K562 (cell line): Measurements from ENCODE around the gene LAMA2. TPM values are rescaled to one million over a fixed set of nuclear protein-coding genes. Genes with fewer than 3 reads are reported as not detected.

ENCODE experiments used
- ATAC-seq: fragments of 200-7000 bp; cut with Tn5 transposase; 3 replicates; pipeline ENCODE4 v1.9.1; 2020; ENCODE audit warnings: moderate library complexity
- BruUV-seq: library from RNA; stranded (reverse); fragments of 400-500 nt; replicated peaks from 2 replicates; lab custom pipeline; 2021; lab: Mats Ljungman, UMichigan
- CTCF ChIA-PET: fragments of 300-600 bp; formaldehyde crosslinking; extraction: SDS; loops from one replicate; lab custom pipeline; 2021; ENCODE audit warnings: low intra/inter-chr PET ratio; lab: Yijun Ruan, JAX
- POLR2A ChIA-PET: fragments of 300-600, 350-650 bp; sonication (Branson Sonifier 250); formaldehyde crosslinking; extraction: SDS; loops from one replicate; lab custom pipeline; 2021; ENCODE audit warnings: antibody characterized with exemption, inconsistent platforms; lab: Yijun Ruan, JAX
- DNase-seq, 4 experiments: peaks; one replicate each; pipeline versions ENCODE4 v3.0.0 to v3.0.0-alpha.2; 2011 to 2018; ENCODE audit warnings: low spot score in 3 of 4, mixed read lengths in 3 of 4; ENCODE audit errors: extremely low read depth in 1 of 4
- FAIRE-seq: peaks from 2 replicates; lab custom pipeline; 2011; peaks lifted over from hg19 to GRCh38; lab: Jason Lieb, UNC
- H2AFZ ChIP-seq: 2 replicates; pipeline ENCODE4 v1.6.0; 2011; ENCODE audit warnings: low read depth, low read length, control low read depth, inconsistent platforms
- H3K27ac ChIP-seq: fragments of 200-600 bp; 3 replicates; pipeline ENCODE4 v1.8.0; 2011; ENCODE audit warnings: low read depth, mild to moderate bottlenecking, control low read depth, inconsistent platforms, low read length, moderate library complexity, mixed read lengths; ENCODE audit errors: extremely low read depth
- H3K27me3 ChIP-seq, 2 experiments: fragments of 300-600 bp in 1 of 2; 2 replicates in 1 of 2; 3 replicates in 1 of 2; pipeline versions ENCODE4 v1.6.0 to v1.8.0; 2011; ENCODE audit warnings: inconsistent platforms in 2 of 2, low read length in 2 of 2, mild to moderate bottlenecking in 1 of 2, mixed read lengths in 1 of 2, moderate library complexity in 1 of 2; ENCODE audit not compliant: control insufficient read depth in 2 of 2, insufficient read depth in 2 of 2
- H3K36me3 ChIP-seq: fragments of 300-600 bp; 3 replicates; pipeline ENCODE4 v1.8.0; 2011; ENCODE audit warnings: mild to moderate bottlenecking, low read length, inconsistent platforms; ENCODE audit not compliant: control insufficient read depth, insufficient read depth
- H3K4me1 ChIP-seq, 2 experiments: fragments of 200-600 bp in 1 of 2; replicated peaks in 1 of 2; 2 replicates in 1 of 2; 3 replicates in 1 of 2; pipeline versions ENCODE4 v1.5.1 to v1.8.0; 2011; ENCODE audit warnings: inconsistent platforms in 2 of 2, low read length in 2 of 2, mild to moderate bottlenecking in 1 of 2, mixed read lengths in 1 of 2, moderate library complexity in 1 of 2; ENCODE audit not compliant: control insufficient read depth in 2 of 2, insufficient read depth in 2 of 2
- H3K4me2 ChIP-seq: 2 replicates; pipeline ENCODE4 v1.6.1; 2011; ENCODE audit warnings: low read length, control low read depth, inconsistent platforms, mixed read lengths; ENCODE audit not compliant: insufficient read depth
- H3K4me3 ChIP-seq: fragments of 200-600 bp; sonication (generic), shearing (Covaris generic); 2 replicates; pipeline ENCODE4 v1.5.1; 2016; ENCODE audit warnings: control low read depth, inconsistent platforms
- H3K79me2 ChIP-seq: fragments of 200-600 bp; 3 replicates; pipeline ENCODE4 v1.8.0; 2011; ENCODE audit warnings: low read length, inconsistent platforms; ENCODE audit not compliant: control insufficient read depth, insufficient read depth
- H3K9ac ChIP-seq, 2 experiments: 2 replicates each; pipeline versions ENCODE4 v1.6.0 to v1.6.1; 2011; ENCODE audit warnings: low read depth in 2 of 2, low read length in 2 of 2, control low read depth in 1 of 2, inconsistent platforms in 1 of 2, mild to moderate bottlenecking in 1 of 2, mixed read lengths in 1 of 2; ENCODE audit not compliant: insufficient read depth in 1 of 2
- H3K9me1 ChIP-seq: one replicate; pipeline ENCODE4 v1.6.0; 2011; ENCODE audit warnings: inconsistent platforms, mild to moderate bottlenecking, low read length, moderate library complexity; ENCODE audit not compliant: control insufficient read depth, insufficient read depth
- H3K9me3 ChIP-seq: replicated peaks from 2 replicates; pipeline ENCODE4 v1.5.1; 2011; ENCODE audit warnings: low read depth, low read length, inconsistent platforms; ENCODE audit not compliant: control insufficient read depth, insufficient read depth
- H4K20me1 ChIP-seq: replicated peaks from 2 replicates; pipeline ENCODE4 v1.6.1; 2011; ENCODE audit warnings: low read length, inconsistent platforms, mixed read lengths; ENCODE audit not compliant: control insufficient read depth, insufficient read depth
- DMBX1 ChIP-seq: fragments of 250-450 bp; sonication (Bioruptor Pico); IDR thresholded peaks from 2 replicates; pipeline ENCODE4 v1.8.0; 2022; ENCODE audit warnings: inconsistent platforms, mild to moderate bottlenecking, moderate library complexity, borderline replicate concordance
- SETDB1 ChIP-seq: IDR thresholded peaks from one replicate; pipeline ENCODE4 v1.6.1; 2012; ENCODE audit warnings: low read length, control low read depth, inconsistent platforms
- TAF1 ChIP-seq: IDR thresholded peaks from 2 replicates; pipeline ENCODE4 v1.6.1; 2011; ENCODE audit warnings: mild to moderate bottlenecking, low read length, moderate library complexity; ENCODE audit not compliant: insufficient read depth, control insufficient read depth, severe bottlenecking; ENCODE audit errors: extremely low read depth
- ZNF407 ChIP-seq: fragments of 450-650 bp; IDR thresholded peaks from 2 replicates; pipeline ENCODE4 v1.6.1; 2016; ENCODE audit warnings: low read depth
- ZNF695 ChIP-seq: fragments of 450-650 bp; formaldehyde crosslinking; IDR thresholded peaks from 2 replicates; pipeline ENCODE4 v1.4.0; 2020; ENCODE audit warnings: mild to moderate bottlenecking, moderate library complexity
- WGBS: fragments of 100-300 bp; shearing (Covaris generic); methylation state at CpG from one replicate; pipeline ENCODE4 v1.1.6; 2016; ENCODE audit warnings: low coverage, mixed read lengths; ENCODE audit not compliant: insufficient coverage; ENCODE audit errors: missing lambda C conversion rate; 5-methylcytosine and 5-hydroxymethylcytosine counted together
- in situ Hi-C: fragments of 300-500 bp; cut with MboI; formaldehyde crosslinking; loops from 4 replicates; pipeline ENCODE4 v1.15.0; 2018; ENCODE audit warnings: inconsistent platforms, mixed read lengths
- intact Hi-C: fragments of 100-400 bp; cut with micrococcal nuclease; formaldehyde crosslinking; loops from 2 replicates; pipeline ENCODE4 v1.14.2; 2022
- polyA plus RNA-seq, 8 experiments: library from polyadenylated mRNA; depleted of rRNA in 4 of 8; stranded (reverse) in 5 of 8; unstranded in 3 of 8; fragments of >200 nt; fragmentation: Nextera tagmentation in 2 of 8; fragmentation: Illumina TruSeq in 1 of 8; extraction: Ambion mirVana in 2 of 8; extraction: Trizol in 1 of 8; gene quantifications; 2 replicates each; pipeline versions ENCODE4 v1.2.1 to v1.2.3, GENCODE V29; 2011 to 2014; ENCODE audit warnings: inconsistent platforms in 1 of 8, missing spikeins in 1 of 8
- total RNA-seq, 7 experiments: library from RNA; depleted of rRNA in 6 of 7; stranded (reverse); fragments of >200 nt in 6 of 7; fragmentation: Illumina TruSeq in 2 of 7; extraction: Trizol in 2 of 7; gene quantifications; 2 replicates each; pipeline versions ENCODE4 v1.2.1 to v1.2.3, GENCODE V29; 2011 to 2021; ENCODE audit warnings: low replicate concordance in 1 of 7

LAMA2 gene
- total and polyA plus RNA-seq, 9 of the 15 experiments (the other 6 are each of a cell fraction or from before 2014, with no cell fraction given): 0.04 to 1.5 (median 0.36) TPM

- no peaks in the 10 kb centered on the region for H3K9me1 ChIP-seq
- no peak overlapping the region for H3K4me2 ChIP-seq
- ChIA-PET CTCF (no interaction called here), POLR2A (no interaction called here)
- H3K27me3 ChIP-seq: no peaks in the 10 kb centered on the region
- H3K9ac ChIP-seq: no peak overlapping the region
- H4K20me1 ChIP-seq: no peaks in the 10 kb centered on the region
- in situ Hi-C loops: no loop called here
- intact Hi-C loops: no loop called here
- H3K9me3 ChIP-seq: no peaks in the 10 kb centered on the region
- H3K4me1 ChIP-seq: no peaks in the 10 kb centered on the region
- no TSS peak for BruUV-seq
- no peaks in the 10 kb centered on the region for H3K79me2 ChIP-seq
- 0% methylated on average over 1 of the region's 1 CpG for WGBS
- DNase-seq (no peak), FAIRE-seq (no peak), ATAC-seq (no peak)
- H2AFZ ChIP-seq: no peak overlapping the region
- H3K4me3 ChIP-seq: no peak overlapping the region
- H3K36me3 ChIP-seq: no peaks in the 10 kb centered on the region
- H3K27ac ChIP-seq: no peak overlapping the region
- TF ChIP-seq ZNF695 (CRISPR knock-in tag) (no peak), TAF1 (no peak), SETDB1 (no peak), DMBX1 (CRISPR knock-in tag) (no peak), ZNF407 (no peak)
Measured at GRCh38 chr6:129183187-129183591, 300.3 kb downstream of the LAMA2 start.
